A673 (cell line): ENCODE measurements around the gene NUDT2. TPM values are rescaled to one million over a fixed set of nuclear protein-coding genes. Genes with fewer than 3 reads are reported as not detected.
A peak's percentile ranks its signal among the peaks of the same experiment; 100 is the strongest.

Source experiments
- BruUV-seq: library from RNA; stranded (reverse); fragments of 400-500 nt; replicated peaks from 2 replicates; lab custom pipeline; 2021; lab: Mats Ljungman, UMichigan
- CTCF ChIA-PET: fragments of 300-600 bp; sonication (Branson Sonifier 250); formaldehyde crosslinking; loops from one replicate; lab custom pipeline; 2022; ENCODE audit warnings: antibody characterized with exemption; lab: Charles Lee
- POLR2A ChIA-PET: fragments of 300-600 bp; sonication (Branson Sonifier 250); formaldehyde crosslinking; loops from one replicate; lab custom pipeline; 2022; ENCODE audit warnings: antibody characterized with exemption; ENCODE audit not compliant: low non-redundant PET; lab: Charles Lee
- DNase-seq: peaks from one replicate; pipeline ENCODE4 v3.0.0-alpha.2; 2015; ENCODE audit warnings: low spot score
- H3K27ac ChIP-seq: fragments of 200-600 bp; sonication (generic); 2 replicates; pipeline ENCODE4 v1.5.1; 2016; ENCODE audit warnings: mixed run types, low read depth, mild to moderate bottlenecking, mixed read lengths, antibody characterized with exemption, low read length; ENCODE audit not compliant: poor library complexity, severe bottlenecking
- H3K27me3 ChIP-seq: fragments of 200-600 bp; sonication (generic); replicated peaks from 2 replicates; pipeline ENCODE4 v1.6.1; 2017; ENCODE audit warnings: mixed run types, low read depth, mild to moderate bottlenecking, mixed read lengths, antibody characterized with exemption, low read length; ENCODE audit not compliant: insufficient read depth, poor library complexity
- H3K36me3 ChIP-seq: fragments of 200-600 bp; sonication (generic); 2 replicates; pipeline ENCODE4 v1.6.1; 2016; ENCODE audit warnings: mixed run types, mild to moderate bottlenecking, mixed read lengths, antibody characterized with exemption, low read length; ENCODE audit not compliant: insufficient read depth, poor library complexity, severe bottlenecking
- H3K4me1 ChIP-seq: fragments of 200-600 bp; sonication (generic); 2 replicates; pipeline ENCODE4 v1.6.1; 2017; ENCODE audit warnings: mixed run types, mild to moderate bottlenecking, mixed read lengths, antibody characterized with exemption, low read length; ENCODE audit not compliant: insufficient read depth, poor library complexity, severe bottlenecking
- H3K4me3 ChIP-seq: fragments of 200-600 bp; sonication (generic); 2 replicates; pipeline ENCODE4 v1.5.1; 2016; ENCODE audit warnings: low read depth, mixed run types, mild to moderate bottlenecking, mixed read lengths, low read length; ENCODE audit not compliant: poor library complexity, severe bottlenecking
- H3K9me3 ChIP-seq: fragments of 200-600 bp; sonication (generic); 2 replicates; pipeline ENCODE4 v1.6.1; 2016; ENCODE audit warnings: mixed run types, low read depth, mild to moderate bottlenecking, mixed read lengths, antibody characterized with exemption, low read length; ENCODE audit not compliant: poor library complexity, severe bottlenecking
- EZH2 ChIP-seq: fragments of 200-600 bp; sonication (generic); IDR thresholded peaks from 2 replicates; pipeline ENCODE4 v1.6.1; 2017; ENCODE audit warnings: borderline replicate concordance, low read depth, mild to moderate bottlenecking, mixed read lengths, antibody characterized with exemption, low read length; ENCODE audit not compliant: poor library complexity, severe bottlenecking
- intact Hi-C: fragments of 100-400 bp; cut with micrococcal nuclease; formaldehyde crosslinking; loops from one replicate; pipeline ENCODE4 v1.10.0; 2022; ENCODE audit not compliant: unreplicated experiment
- total RNA-seq: library from RNA; stranded (reverse); gene quantifications from 2 replicates; pipeline ENCODE4 v1.2.3, GENCODE V29; 2021
- TF ChIP-seq, protein P1 (sequence below): fragments of 300-800, 200-600 bp; sonication (generic); conservative IDR thresholded peaks from 2 replicates; pipeline ENCODE4 v1.5.1; 2017; ENCODE audit warnings: low read depth, mild to moderate bottlenecking, antibody characterized with exemption, low read length, moderate library complexity, mixed read lengths

Gene NUDT2
- total RNA-seq, 1 experiment from 2014 or later = 19.1 TPM

DNA sequence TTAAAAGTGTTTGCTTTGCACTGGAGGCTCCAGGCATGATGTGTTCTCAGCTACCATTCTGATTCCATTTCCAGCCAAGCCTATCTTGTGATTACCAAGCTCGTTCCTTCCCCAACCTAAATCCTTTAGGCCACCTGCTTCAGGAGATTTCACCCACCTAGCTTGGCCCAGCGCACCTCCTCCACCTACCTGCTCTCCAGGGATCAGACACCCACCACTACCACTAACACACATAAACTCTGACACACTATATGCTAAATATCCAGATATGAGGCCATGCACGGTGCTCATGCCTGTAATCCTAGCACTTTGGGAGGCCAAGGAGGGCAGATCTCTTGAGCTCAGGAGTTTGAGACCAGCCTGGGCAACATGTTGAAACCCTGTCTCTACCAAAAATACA is 45.0 kb downstream of the NUDT2 start:
- ChIA-PET CTCF (no interaction called here), POLR2A (no interaction called here)
- no peak overlapping the region for H3K27ac ChIP-seq
- TF ChIP-seq, protein P1, sequence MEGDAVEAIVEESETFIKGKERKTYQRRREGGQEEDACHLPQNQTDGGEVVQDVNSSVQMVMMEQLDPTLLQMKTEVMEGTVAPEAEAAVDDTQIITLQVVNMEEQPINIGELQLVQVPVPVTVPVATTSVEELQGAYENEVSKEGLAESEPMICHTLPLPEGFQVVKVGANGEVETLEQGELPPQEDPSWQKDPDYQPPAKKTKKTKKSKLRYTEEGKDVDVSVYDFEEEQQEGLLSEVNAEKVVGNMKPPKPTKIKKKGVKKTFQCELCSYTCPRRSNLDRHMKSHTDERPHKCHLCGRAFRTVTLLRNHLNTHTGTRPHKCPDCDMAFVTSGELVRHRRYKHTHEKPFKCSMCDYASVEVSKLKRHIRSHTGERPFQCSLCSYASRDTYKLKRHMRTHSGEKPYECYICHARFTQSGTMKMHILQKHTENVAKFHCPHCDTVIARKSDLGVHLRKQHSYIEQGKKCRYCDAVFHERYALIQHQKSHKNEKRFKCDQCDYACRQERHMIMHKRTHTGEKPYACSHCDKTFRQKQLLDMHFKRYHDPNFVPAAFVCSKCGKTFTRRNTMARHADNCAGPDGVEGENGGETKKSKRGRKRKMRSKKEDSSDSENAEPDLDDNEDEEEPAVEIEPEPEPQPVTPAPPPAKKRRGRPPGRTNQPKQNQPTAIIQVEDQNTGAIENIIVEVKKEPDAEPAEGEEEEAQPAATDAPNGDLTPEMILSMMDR = no peak
- no peak for TF ChIP-seq EZH2
- no peak overlapping the region for H3K4me3 ChIP-seq
- DNase-seq = no peak
- no peaks in the 10 kb centered on the region for H3K27me3 ChIP-seq
- H3K4me1 ChIP-seq = peaks cover 19% of the 10 kb centered on the region
- H3K9me3 ChIP-seq = no peaks in the 10 kb centered on the region
- no peaks in the 10 kb centered on the region for H3K36me3 ChIP-seq
- no TSS peak for BruUV-seq
- intact Hi-C loops = no loop called here

GRCh38 chr9:34374905-34375552 is 45.7 kb downstream of the NUDT2 start:
- BruUV-seq = no TSS peak
- H3K36me3 ChIP-seq = no peaks in the 10 kb centered on the region
- POLR2A ChIA-PET = no interaction called here
- H3K27me3 ChIP-seq = no peaks in the 10 kb centered on the region
- CTCF ChIA-PET = no interaction called here
- DNase-seq = peak; percentile 64
- peaks cover 19% of the 10 kb centered on the region for H3K4me1 ChIP-seq
- peak overlapping the region; percentile 33 for H3K27ac ChIP-seq
- no peak overlapping the region for H3K4me3 ChIP-seq
- TF ChIP-seq EZH2 = no peak
- TF ChIP-seq, protein P1 = no peak
- no peaks in the 10 kb centered on the region for H3K9me3 ChIP-seq
- intact Hi-C loops = loop anchor here (5.0 kb wide), 1 partner anchor 123 kb away; no protein-coding TSS in a partner anchor

DNA sequence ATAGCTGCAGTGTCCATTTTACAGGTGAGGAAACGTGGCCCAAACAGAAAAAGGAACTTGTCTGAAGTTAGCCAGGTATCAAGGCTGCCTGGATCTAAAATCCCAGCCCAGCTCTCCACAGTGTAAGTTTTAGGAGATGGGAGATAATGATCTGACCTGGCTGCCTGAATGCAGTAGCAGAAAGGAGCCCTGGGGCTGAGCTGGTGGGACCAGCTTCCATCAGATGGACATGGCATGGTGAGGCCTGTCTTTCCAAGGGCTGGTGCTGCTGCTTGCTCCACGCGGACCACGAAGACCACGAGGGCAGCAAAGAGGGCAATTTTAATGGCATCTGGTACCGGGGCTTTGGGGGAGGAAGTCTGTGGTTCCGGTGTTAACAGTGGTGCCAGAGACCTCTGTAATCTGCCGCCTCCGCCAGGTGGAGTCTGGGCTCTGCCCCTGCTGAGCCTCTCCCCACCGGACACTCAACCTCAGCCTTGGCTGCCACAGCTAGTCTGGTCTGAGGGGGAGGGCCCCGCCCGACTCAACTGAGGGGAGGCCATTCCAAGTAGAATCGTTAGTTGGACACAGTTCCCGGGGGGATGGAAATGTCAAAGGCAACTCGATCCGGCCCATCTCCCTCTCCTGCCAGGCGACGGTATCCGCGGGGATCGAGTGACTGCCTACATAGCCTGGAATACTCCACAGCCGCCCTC is 46.7 kb downstream of the NUDT2 start:
- no peaks in the 10 kb centered on the region for H3K36me3 ChIP-seq
- no peaks in the 10 kb centered on the region for H3K9me3 ChIP-seq
- peaks cover 25% of the 10 kb centered on the region for H3K4me1 ChIP-seq
- no peaks in the 10 kb centered on the region for H3K27me3 ChIP-seq
- no TSS peak for BruUV-seq
- intact Hi-C loops = loop anchor here (5.0 kb wide), 1 partner anchor 124 kb away; no protein-coding TSS in a partner anchor
- peak overlapping the region; percentile 67 for H3K4me3 ChIP-seq
- peak; percentile 37 for DNase-seq
- CTCF ChIA-PET = no interaction called here
- no peak for TF ChIP-seq EZH2
- TF ChIP-seq, protein P1 = no peak
- peak overlapping the region; percentile 60 for H3K27ac ChIP-seq
- POLR2A ChIA-PET = no interaction called here
